Erythroblast (primary cell): Measurements from ENCODE around the gene VPS37D.

Experiments used
- GATA1 ChIP-seq: IDR thresholded peaks from 2 replicates; pipeline ENCODE4 v1.6.1; 2011; ENCODE audit warnings: low read depth, mild to moderate bottlenecking, control low read depth, low read length, moderate library complexity
- POLR2A ChIP-seq: IDR thresholded peaks from 2 replicates; pipeline ENCODE4 v1.6.1; 2011; ENCODE audit warnings: mild to moderate bottlenecking, low read length

DNA sequence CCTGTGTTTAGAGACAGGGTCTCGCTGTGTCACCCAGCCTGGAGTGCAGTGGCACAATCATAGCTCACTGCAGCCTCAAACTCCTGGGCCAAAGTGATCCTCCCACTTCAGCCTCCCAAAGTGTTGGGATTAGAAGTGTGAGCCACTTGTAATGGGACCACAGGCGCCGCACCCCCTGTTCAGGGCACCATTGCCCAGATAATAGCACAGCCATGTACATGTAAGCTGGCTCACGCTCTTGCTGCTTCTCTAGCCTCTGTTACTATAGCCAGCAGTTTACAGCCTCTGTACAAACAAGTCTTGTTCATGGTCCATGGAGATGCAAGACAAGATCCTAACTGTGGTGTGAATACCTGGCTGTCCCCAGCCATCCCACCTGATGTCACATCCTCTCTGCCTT lies 39.1 kb upstream of the VPS37D start:
- TF ChIP-seq POLR2A (no peak), GATA1 (no peak)
